Mucosa of stomach (tissue), 1 donor: Measurements from ENCODE around the gene PSMD3.
A peak's percentile ranks its signal among the peaks of the same experiment; 100 is the strongest.

Experiments
- H3K27me3 ChIP-seq: one replicate; pipeline ENCODE4 v1.7.0; 2013; ENCODE audit warnings: mild to moderate bottlenecking, low read length; ENCODE audit not compliant: control insufficient read depth, insufficient read depth
- H3K36me3 ChIP-seq: one replicate; pipeline ENCODE4 v1.7.0; 2013; ENCODE audit warnings: low read length; ENCODE audit not compliant: control insufficient read depth, insufficient read depth
- H3K4me1 ChIP-seq: one replicate; pipeline ENCODE4 v1.7.0; 2013; ENCODE audit warnings: mild to moderate bottlenecking, low read length; ENCODE audit not compliant: control insufficient read depth, insufficient read depth
- H3K4me3 ChIP-seq: one replicate; pipeline ENCODE4 v1.7.0; 2013; ENCODE audit warnings: low read length
- H3K9ac ChIP-seq: one replicate; pipeline ENCODE4 v1.7.0; 2013; ENCODE audit warnings: mild to moderate bottlenecking, low read length, moderate library complexity
- H3K9me3 ChIP-seq: one replicate; pipeline ENCODE4 v1.7.0; 2013; ENCODE audit warnings: mild to moderate bottlenecking, low read length, moderate library complexity; ENCODE audit not compliant: control insufficient read depth
- donor health status: Pancreatic carcinoma.

PSMD3 gene

GRCh38 chr17:40028595-40028994 lies 48.0 kb downstream of the PSMD3 start:
- Histone ChIP-seq H3K4me1 (peaks cover 60% of the 10 kb centered on the region), H3K4me3 (no peak overlapping the region), H3K36me3 (peaks cover 18% of the 10 kb centered on the region), H3K27me3 (no peaks in the 10 kb centered on the region), H3K9ac (no peak overlapping the region), H3K9me3 (no peaks in the 10 kb centered on the region)

- Histone ChIP-seq H3K9ac (no peak overlapping the region), H3K36me3 (peaks cover 30% of the 10 kb centered on the region), H3K4me1 (peaks cover 33% of the 10 kb centered on the region), H3K4me3 (no peak overlapping the region), H3K27me3 (no peaks in the 10 kb centered on the region), H3K9me3 (no peaks in the 10 kb centered on the region)
These were observed 51.1 kb downstream of the PSMD3 start for GRCh38 chr17:40031706-40032105.

- Histone ChIP-seq H3K4me3 (no peak overlapping the region), H3K9me3 (no peaks in the 10 kb centered on the region), H3K36me3 (peaks cover 30% of the 10 kb centered on the region), H3K27me3 (no peaks in the 10 kb centered on the region), H3K9ac (peak overlapping the region; percentile 57), H3K4me1 (peaks cover 31% of the 10 kb centered on the region)
These were observed 52.0 kb downstream of the PSMD3 start for GRCh38 chr17:40032322-40033320.

- Histone ChIP-seq H3K27me3 (no peaks in the 10 kb centered on the region), H3K9me3 (no peaks in the 10 kb centered on the region), H3K36me3 (peaks cover 29% of the 10 kb centered on the region), H3K4me3 (no peak overlapping the region), H3K4me1 (peaks cover 31% of the 10 kb centered on the region), H3K9ac (no peak overlapping the region)
These were observed 52.7 kb downstream of the PSMD3 start for GRCh38 chr17:40033339-40033738.

GRCh38 chr17:40034426-40035161 lies 54.0 kb downstream of the PSMD3 start:
- Histone ChIP-seq H3K4me3 (no peak overlapping the region), H3K27me3 (no peaks in the 10 kb centered on the region), H3K9me3 (no peaks in the 10 kb centered on the region), H3K36me3 (peaks cover 25% of the 10 kb centered on the region), H3K9ac (no peak overlapping the region), H3K4me1 (peaks cover 31% of the 10 kb centered on the region)

- Histone ChIP-seq H3K4me3 (no peak overlapping the region), H3K27me3 (no peaks in the 10 kb centered on the region), H3K9me3 (no peaks in the 10 kb centered on the region), H3K4me1 (peaks cover 31% of the 10 kb centered on the region), H3K9ac (no peak overlapping the region), H3K36me3 (peaks cover 25% of the 10 kb centered on the region)
These were observed 54.6 kb downstream of the PSMD3 start for GRCh38 chr17:40035162-40035559.

- Histone ChIP-seq H3K27me3 (no peaks in the 10 kb centered on the region), H3K9ac (no peak overlapping the region), H3K9me3 (no peaks in the 10 kb centered on the region), H3K36me3 (peaks cover 8% of the 10 kb centered on the region), H3K4me1 (peaks cover 6% of the 10 kb centered on the region), H3K4me3 (no peak overlapping the region)
These were observed 58.4 kb downstream of the PSMD3 start for GRCh38 chr17:40038882-40039513.

GRCh38 chr17:40041196-40041595 lies 60.6 kb downstream of the PSMD3 start:
- Histone ChIP-seq H3K9me3 (no peaks in the 10 kb centered on the region), H3K36me3 (no peaks in the 10 kb centered on the region), H3K27me3 (no peaks in the 10 kb centered on the region), H3K9ac (no peak overlapping the region), H3K4me1 (peaks cover 6% of the 10 kb centered on the region), H3K4me3 (no peak overlapping the region)
